ENCODE data around the gene ADAMTS9. TPM values are rescaled to one million over a fixed set of nuclear protein-coding genes. Genes with fewer than 3 reads are reported as not detected.

The ADAMTS9 gene
- total and polyA plus RNA-seq, 9 of the 15 experiments (the other 6 are each of a cell fraction or from before 2014, with no cell fraction given): 0.05 to 0.32 (median 0.13) TPM; not detected in 2

DNA sequence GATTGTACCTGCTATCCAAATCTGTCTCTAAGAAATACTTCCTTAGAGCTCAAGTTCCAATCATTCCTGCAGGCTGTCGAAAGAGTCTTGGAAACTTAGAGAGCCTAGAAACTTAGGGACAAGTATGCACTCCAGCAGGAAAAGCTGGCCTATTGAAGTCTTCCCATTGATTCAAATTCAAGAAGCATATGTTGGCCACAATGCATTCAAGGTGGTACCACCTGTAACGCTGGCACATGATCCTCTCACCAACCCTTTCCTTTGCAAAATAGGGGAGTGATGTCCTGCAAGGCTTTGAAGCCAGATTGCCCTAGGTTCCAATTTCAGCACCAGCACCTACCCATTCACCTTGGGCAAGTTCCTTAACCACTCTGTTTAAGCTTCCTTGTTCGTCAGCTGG lies 6.0 kb downstream of the ADAMTS9 start:
- in situ Hi-C loops (cut with MboI) (no loop called here), intact Hi-C loops (cut with micrococcal nuclease) (no loop called here)
- H3K27ac ChIP-seq (ENCODE audit: extremely low read depth, low read depth, low read length): no peak overlapping the region
- no peaks in the 10 kb centered on the region for H3K9me1 ChIP-seq (ENCODE audit: control insufficient read depth, insufficient read depth, low read length)
- POLR2A ChIA-PET: no interaction called here
- H4K20me1 ChIP-seq (replicated peaks; ENCODE audit: control insufficient read depth, insufficient read depth, low read length): no peaks in the 10 kb centered on the region
- TF ChIP-seq KLF13 (tag; IDR thresholded peaks at IDR 0.05; ENCODE audit: borderline replicate concordance, low read depth): no peak
- TF ChIP-seq NFYB (IDR thresholded peaks at IDR 0.05; ENCODE audit: extremely low read depth, insufficient read length): no peak
- TF ChIP-seq, protein P1, sequence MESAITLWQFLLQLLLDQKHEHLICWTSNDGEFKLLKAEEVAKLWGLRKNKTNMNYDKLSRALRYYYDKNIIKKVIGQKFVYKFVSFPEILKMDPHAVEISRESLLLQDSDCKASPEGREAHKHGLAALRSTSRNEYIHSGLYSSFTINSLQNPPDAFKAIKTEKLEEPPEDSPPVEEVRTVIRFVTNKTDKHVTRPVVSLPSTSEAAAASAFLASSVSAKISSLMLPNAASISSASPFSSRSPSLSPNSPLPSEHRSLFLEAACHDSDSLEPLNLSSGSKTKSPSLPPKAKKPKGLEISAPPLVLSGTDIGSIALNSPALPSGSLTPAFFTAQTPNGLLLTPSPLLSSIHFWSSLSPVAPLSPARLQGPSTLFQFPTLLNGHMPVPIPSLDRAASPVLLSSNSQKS (CRISPR knock-in tag; IDR thresholded peaks at IDR 0.05): no peak
- TF ChIP-seq, protein P2, sequence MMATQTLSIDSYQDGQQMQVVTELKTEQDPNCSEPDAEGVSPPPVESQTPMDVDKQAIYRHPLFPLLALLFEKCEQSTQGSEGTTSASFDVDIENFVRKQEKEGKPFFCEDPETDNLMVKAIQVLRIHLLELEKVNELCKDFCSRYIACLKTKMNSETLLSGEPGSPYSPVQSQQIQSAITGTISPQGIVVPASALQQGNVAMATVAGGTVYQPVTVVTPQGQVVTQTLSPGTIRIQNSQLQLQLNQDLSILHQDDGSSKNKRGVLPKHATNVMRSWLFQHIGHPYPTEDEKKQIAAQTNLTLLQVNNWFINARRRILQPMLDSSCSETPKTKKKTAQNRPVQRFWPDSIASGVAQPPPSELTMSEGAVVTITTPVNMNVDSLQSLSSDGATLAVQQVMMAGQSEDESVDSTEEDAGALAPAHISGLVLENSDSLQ (IDR thresholded peaks at IDR 0.05): no peak
- no peak for TF ChIP-seq NR4A1 (CRISPR knock-in tag; IDR thresholded peaks at IDR 0.05)
- TF ChIP-seq NR4A1 (tag; IDR thresholded peaks at IDR 0.05): no peak
- no peak for TF ChIP-seq MAFK (IDR thresholded peaks at IDR 0.05; ENCODE audit: low read length)
- no peak for TF ChIP-seq ETV1 (tag; conservative IDR thresholded peaks at IDR 0.05; ENCODE audit: low read depth)
- TF ChIP-seq ZNF316 (IDR thresholded peaks at IDR 0.05): no peak
- TF ChIP-seq, protein P3, sequence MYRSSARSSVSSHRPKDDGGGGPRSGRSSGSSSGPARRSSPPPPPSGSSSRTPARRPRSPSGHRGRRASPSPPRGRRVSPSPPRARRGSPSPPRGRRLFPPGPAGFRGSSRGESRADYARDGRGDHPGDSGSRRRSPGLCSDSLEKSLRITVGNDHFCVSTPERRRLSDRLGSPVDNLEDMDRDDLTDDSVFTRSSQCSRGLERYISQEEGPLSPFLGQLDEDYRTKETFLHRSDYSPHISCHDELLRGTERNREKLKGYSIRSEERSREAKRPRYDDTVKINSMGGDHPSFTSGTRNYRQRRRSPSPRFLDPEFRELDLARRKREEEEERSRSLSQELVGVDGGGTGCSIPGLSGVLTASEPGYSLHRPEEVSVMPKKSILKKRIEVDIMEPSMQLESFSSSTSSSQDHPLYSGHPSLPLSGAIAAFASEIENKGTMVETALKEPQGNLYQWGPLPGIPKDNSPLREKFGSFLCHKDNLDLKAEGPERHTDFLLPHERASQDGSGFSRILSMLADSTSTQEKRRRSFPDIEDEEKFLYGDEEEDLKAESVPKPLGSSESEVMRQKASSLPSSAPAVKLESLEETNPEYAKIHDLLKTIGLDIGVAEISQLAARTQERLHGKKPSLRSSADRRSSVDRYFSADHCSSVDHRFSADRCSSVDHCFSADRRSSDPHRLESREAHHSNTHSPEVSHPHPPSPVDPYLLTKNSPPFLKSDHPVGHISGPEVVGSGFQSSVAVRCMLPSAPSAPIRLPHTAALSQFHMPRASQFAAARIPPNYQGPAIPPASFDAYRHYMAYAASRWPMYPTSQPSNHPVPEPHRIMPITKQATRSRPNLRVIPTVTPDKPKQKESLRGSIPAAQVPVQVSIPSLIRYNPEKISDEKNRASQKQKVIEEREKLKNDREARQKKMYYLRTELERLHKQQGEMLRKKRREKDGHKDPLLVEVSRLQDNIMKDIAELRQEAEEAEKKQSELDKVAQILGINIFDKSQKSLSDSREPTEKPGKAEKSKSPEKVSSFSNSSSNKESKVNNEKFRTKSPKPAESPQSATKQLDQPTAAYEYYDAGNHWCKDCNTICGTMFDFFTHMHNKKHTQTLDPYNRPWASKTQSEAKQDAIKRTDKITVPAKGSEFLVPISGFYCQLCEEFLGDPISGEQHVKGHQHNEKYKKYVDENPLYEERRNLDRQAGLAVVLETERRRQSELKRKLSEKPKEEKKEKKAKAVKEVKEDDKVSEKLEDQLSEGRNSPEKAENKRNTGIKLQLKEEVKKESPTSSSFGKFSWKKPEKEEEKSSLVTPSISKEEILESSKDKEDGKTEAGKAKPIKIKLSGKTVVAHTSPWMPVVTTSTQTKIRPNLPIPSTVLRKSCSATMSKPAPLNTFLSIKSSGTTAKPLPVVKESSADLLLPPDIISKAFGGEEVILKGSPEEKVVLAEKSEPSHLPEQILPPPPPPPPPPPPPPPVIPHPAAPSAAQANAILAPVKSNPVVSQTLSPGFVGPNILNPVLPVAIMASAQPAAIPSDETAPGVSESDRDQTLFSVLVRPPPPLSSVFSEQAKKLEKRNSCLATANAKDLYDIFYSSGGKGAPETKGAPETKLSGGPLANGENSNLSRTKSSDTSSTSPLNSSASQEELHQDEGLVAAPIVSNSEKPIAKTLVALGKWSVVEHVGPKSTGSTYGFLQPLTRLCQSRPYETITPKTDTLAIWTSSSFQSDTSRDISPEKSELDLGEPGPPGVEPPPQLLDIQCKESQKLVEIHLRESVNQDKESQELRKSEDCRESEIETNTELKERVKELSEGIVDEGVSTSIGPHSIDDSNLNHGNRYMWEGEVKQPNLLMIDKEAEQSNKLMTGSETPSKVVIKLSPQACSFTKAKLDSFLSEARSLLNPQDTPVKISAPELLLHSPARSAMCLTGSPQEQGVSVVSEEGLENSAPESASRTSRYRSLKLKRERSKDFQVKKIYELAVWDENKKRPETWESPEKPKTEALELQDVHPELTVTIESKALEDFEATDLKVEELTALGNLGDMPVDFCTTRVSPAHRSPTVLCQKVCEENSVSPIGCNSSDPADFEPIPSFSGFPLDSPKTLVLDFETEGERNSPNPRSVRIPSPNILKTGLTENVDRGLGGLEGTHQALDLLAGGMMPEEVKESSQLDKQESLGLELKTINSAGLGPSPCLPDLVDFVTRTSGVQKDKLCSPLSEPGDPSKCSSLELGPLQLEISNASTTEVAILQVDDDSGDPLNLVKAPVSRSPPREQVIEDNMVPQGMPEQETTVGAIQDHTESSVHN (IDR thresholded peaks at IDR 0.05; ENCODE audit: borderline replicate concordance in 1 of 2, low read depth in 1 of 2): no peak
- no peak overlapping the region for H2AFZ ChIP-seq (ENCODE audit: low read depth, low read length)
- DNase-seq (ENCODE audit: extremely low read depth in 1 of 4, low spot score in 3 of 4) (no peak), ATAC-seq (no peak), FAIRE-seq (no peak)
- peaks cover 0 to 7% of the 10 kb centered on the region in 2 experiments; a peak in 3 of 5 replicates for H3K27me3 ChIP-seq (ENCODE audit: control insufficient read depth in 2 of 2, insufficient read depth in 2 of 2, low read length in 2 of 2)
- H3K4me1 ChIP-seq (replicated peaks in 1 of 2; ENCODE audit: control insufficient read depth in 2 of 2, insufficient read depth in 2 of 2, low read length in 2 of 2): peaks cover 0 to 8% of the 10 kb centered on the region in 2 experiments; a peak in 1 of 5 replicates
- H3K9ac ChIP-seq (ENCODE audit: insufficient read depth in 1 of 2, low read depth in 2 of 2, low read length in 2 of 2): no peak overlapping the region
- BruUV-seq (replicated peaks): no TSS peak
- H3K36me3 ChIP-seq (ENCODE audit: control insufficient read depth, insufficient read depth, low read length): no peaks in the 10 kb centered on the region
- CTCF ChIA-PET (ENCODE audit: low intra/inter-chr PET ratio): no interaction called here
- H3K4me3 ChIP-seq: no peak overlapping the region
- H3K4me2 ChIP-seq (ENCODE audit: insufficient read depth, low read length): no peak overlapping the region
- 0% methylated on average over 3 of the region's 3 CpGs for WGBS (ENCODE audit: insufficient coverage, low coverage, missing lambda C conversion rate)
- no peaks in the 10 kb centered on the region for H3K79me2 ChIP-seq (ENCODE audit: control insufficient read depth, insufficient read depth, low read length)
- H3K9me3 ChIP-seq (replicated peaks; ENCODE audit: control insufficient read depth, insufficient read depth, low read depth, low read length): no peaks in the 10 kb centered on the region

Measured in K562 (cell line).